Measurements from ENCODE around the gene FBN2.

The FBN2 gene

DNA sequence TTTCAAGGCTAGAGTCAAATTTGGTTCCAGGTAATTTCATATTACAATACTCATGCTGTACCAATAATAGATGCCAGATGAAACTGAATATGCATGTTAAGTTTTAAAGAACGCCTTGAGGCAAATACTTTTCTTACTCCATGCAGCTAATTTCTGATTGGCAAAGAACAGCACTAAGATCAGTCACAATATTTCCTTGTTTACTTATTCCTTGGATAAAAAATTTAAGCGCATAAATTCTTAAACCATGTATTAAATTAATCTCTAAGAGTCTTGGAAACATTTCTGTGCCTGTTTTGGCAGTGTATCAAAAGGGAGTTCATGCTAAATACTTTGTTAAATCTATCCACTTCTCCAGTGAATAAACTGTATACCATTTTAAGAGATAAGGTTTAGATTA is 281.0 kb downstream of the FBN2 start:
- TF ChIP-seq TAF1 (IDR thresholded peaks at IDR 0.05; ENCODE audit: low read depth): no peak

DNA sequence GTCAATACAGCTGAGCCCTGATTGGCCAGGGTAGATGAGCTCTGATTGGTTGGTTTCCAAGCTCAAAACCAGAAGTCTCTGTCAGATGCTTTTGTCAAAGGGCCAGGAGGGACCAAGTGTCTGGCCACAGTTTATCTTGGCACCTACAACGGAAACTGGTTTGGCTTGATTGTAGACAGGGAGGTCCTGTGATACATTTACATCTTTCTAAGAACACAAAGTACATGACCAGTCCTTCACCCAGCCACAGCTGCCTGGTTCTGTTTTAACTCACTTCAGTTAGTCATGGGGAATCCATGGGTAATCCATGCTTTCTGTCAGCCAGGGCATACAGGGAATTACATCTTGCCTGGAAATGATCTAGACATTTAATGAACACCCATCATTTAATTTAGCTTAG is 283.3 kb downstream of the FBN2 start:
- TF ChIP-seq ZBTB7A (IDR thresholded peaks at IDR 0.05; ENCODE audit: low read depth) (no peak), RAD21 (IDR thresholded peaks at IDR 0.05; ENCODE audit: low read depth) (no peak), CEBPB (IDR thresholded peaks at IDR 0.05) (no peak), TEAD4 (IDR thresholded peaks at IDR 0.05) (no peak), EP300 (IDR thresholded peaks at IDR 0.05; ENCODE audit: borderline replicate concordance) (no peak)
- TF ChIP-seq, protein P1, sequence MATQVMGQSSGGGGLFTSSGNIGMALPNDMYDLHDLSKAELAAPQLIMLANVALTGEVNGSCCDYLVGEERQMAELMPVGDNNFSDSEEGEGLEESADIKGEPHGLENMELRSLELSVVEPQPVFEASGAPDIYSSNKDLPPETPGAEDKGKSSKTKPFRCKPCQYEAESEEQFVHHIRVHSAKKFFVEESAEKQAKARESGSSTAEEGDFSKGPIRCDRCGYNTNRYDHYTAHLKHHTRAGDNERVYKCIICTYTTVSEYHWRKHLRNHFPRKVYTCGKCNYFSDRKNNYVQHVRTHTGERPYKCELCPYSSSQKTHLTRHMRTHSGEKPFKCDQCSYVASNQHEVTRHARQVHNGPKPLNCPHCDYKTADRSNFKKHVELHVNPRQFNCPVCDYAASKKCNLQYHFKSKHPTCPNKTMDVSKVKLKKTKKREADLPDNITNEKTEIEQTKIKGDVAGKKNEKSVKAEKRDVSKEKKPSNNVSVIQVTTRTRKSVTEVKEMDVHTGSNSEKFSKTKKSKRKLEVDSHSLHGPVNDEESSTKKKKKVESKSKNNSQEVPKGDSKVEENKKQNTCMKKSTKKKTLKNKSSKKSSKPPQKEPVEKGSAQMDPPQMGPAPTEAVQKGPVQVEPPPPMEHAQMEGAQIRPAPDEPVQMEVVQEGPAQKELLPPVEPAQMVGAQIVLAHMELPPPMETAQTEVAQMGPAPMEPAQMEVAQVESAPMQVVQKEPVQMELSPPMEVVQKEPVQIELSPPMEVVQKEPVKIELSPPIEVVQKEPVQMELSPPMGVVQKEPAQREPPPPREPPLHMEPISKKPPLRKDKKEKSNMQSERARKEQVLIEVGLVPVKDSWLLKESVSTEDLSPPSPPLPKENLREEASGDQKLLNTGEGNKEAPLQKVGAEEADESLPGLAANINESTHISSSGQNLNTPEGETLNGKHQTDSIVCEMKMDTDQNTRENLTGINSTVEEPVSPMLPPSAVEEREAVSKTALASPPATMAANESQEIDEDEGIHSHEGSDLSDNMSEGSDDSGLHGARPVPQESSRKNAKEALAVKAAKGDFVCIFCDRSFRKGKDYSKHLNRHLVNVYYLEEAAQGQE (IDR thresholded peaks at IDR 0.05; ENCODE audit: low read depth): no peak
- TF ChIP-seq, protein P2, sequence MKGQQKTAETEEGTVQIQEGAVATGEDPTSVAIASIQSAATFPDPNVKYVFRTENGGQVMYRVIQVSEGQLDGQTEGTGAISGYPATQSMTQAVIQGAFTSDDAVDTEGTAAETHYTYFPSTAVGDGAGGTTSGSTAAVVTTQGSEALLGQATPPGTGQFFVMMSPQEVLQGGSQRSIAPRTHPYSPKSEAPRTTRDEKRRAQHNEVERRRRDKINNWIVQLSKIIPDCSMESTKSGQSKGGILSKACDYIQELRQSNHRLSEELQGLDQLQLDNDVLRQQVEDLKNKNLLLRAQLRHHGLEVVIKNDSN (IDR thresholded peaks at IDR 0.05): no peak

DNA sequence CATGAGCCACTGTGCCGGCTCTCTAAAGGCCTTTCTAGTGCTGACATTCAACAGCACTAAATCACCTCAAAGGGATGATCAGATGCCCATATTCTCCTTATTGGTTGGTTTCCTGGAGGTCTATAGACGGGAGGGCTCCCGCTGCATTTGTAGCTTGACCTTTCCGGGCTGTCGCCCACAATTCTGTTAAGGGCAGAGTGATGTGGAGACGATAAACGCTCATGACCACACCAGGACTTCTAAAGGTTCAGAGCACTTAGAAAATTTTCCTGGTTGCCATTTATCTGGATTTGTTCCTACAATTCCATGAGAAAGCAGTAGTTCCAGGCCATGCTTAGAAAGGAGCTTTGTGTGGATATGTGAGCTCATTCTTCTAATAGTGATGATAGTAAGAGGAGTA is 284.2 kb downstream of the FBN2 start:
- TF ChIP-seq CEBPB (IDR thresholded peaks at IDR 0.05) (no peak), EGR1 (IDR thresholded peaks at IDR 0.05) (no peak), ZBTB7A (IDR thresholded peaks at IDR 0.05; ENCODE audit: low read depth) (no peak), TAF1 (IDR thresholded peaks at IDR 0.05; ENCODE audit: low read depth) (no peak)

DNA sequence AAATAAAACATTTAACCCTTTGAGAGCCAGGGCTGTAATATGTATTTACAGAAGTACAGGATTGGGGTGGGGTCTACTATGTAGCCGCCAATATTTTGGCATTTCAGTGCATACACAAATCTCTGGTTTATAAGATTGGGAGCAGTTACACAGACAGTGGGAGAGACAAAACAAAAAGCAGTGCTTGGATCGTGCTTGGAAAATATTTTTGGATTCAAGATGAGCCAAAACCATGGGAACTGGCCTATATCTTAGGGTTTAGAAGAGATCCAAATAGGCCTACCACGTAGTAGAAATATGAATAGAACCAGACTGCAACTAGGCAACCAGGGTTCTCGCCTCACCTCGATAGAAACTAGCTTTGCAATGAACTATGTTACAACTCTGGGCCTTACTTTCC is 284.9 kb downstream of the FBN2 start:
- TF ChIP-seq CREB1 (IDR thresholded peaks at IDR 0.05; ENCODE audit: low read depth) (no peak), RAD21 (IDR thresholded peaks at IDR 0.05; ENCODE audit: low read depth) (no peak), EGR1 (IDR thresholded peaks at IDR 0.05) (no peak), FOXM1 (IDR thresholded peaks at IDR 0.05; ENCODE audit: borderline replicate concordance, low read depth) (no peak), TEAD4 (IDR thresholded peaks at IDR 0.05) (no peak), CEBPB (IDR thresholded peaks at IDR 0.05) (no peak)
- TF ChIP-seq, protein P2 (IDR thresholded peaks at IDR 0.05): no peak

DNA sequence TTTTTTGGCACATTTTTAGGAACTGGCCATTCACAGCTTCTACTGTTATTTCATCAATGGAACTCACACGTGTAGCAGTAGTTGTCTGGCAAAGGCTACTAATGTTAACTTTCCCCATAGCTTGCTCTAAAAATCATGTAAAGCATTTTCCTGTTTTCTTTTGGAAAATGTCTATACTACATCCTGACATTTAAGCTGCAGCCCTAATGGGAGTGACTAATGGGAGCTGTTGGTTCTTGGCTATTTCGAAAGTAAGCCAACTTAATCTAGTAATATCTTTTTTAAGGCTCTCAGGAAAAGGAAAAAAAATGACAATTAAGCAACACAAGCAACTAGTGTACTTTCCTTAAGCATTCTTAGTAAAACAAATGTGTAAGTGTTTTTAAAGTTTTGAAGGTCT is 285.3 kb downstream of the FBN2 start:
- no peak for TF ChIP-seq YY1 (IDR thresholded peaks at IDR 0.05; ENCODE audit: low read depth)
- no peak for TF ChIP-seq TEAD4 (IDR thresholded peaks at IDR 0.05)
- no peak for TF ChIP-seq FOXM1 (IDR thresholded peaks at IDR 0.05; ENCODE audit: borderline replicate concordance, low read depth)
- TF ChIP-seq, protein P3, sequence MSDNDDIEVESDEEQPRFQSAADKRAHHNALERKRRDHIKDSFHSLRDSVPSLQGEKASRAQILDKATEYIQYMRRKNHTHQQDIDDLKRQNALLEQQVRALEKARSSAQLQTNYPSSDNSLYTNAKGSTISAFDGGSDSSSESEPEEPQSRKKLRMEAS (IDR thresholded peaks at IDR 0.05): no peak
- TF ChIP-seq, protein P2 (IDR thresholded peaks at IDR 0.05): no peak
- no peak for TF ChIP-seq EP300 (IDR thresholded peaks at IDR 0.05; ENCODE audit: borderline replicate concordance)
- no peak for TF ChIP-seq RAD21 (IDR thresholded peaks at IDR 0.05; ENCODE audit: low read depth)
- TF ChIP-seq CREB1 (IDR thresholded peaks at IDR 0.05; ENCODE audit: low read depth): no peak
- no peak for TF ChIP-seq TAF1 (IDR thresholded peaks at IDR 0.05; ENCODE audit: low read depth)
- TF ChIP-seq CEBPB (IDR thresholded peaks at IDR 0.05): no peak
- TF ChIP-seq, protein P1 (IDR thresholded peaks at IDR 0.05; ENCODE audit: low read depth): no peak
- no peak for TF ChIP-seq TCF12 (IDR thresholded peaks at IDR 0.05; ENCODE audit: low read depth)
- TF ChIP-seq NFIC (IDR thresholded peaks at IDR 0.05): no peak
- TF ChIP-seq EGR1 (IDR thresholded peaks at IDR 0.05): no peak

DNA sequence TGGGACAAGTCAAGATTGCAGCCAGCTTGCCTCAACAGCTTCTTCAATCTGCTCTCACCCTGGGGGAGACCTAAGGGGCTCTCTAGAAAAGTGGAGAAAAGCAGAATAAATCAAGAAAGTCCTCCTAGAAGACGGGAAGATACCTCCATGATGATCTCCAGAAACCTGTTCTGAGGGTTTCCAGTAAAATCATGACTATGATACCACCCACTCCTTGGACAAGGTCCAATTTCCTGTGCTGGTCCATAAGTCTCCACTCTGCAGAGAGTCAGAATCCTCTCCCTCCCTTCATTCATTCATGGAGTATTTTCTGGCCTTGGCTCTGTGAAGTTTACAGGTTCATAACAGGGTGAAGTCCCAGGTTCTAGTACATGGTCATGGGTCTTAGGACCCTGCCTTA is 285.8 kb downstream of the FBN2 start:
- TF ChIP-seq, protein P1 (IDR thresholded peaks at IDR 0.05; ENCODE audit: low read depth): no peak
- TF ChIP-seq, protein P3 (IDR thresholded peaks at IDR 0.05): no peak
- TF ChIP-seq CEBPB (IDR thresholded peaks at IDR 0.05): no peak
- TF ChIP-seq TEAD4 (IDR thresholded peaks at IDR 0.05): no peak
- TF ChIP-seq TCF12 (IDR thresholded peaks at IDR 0.05; ENCODE audit: low read depth): no peak
- TF ChIP-seq ZBTB7A (IDR thresholded peaks at IDR 0.05; ENCODE audit: low read depth): no peak
- TF ChIP-seq YY1 (IDR thresholded peaks at IDR 0.05; ENCODE audit: low read depth): no peak
- TF ChIP-seq NFIC (IDR thresholded peaks at IDR 0.05): no peak
- TF ChIP-seq EP300 (IDR thresholded peaks at IDR 0.05; ENCODE audit: borderline replicate concordance): no peak
- no peak for TF ChIP-seq CREB1 (IDR thresholded peaks at IDR 0.05; ENCODE audit: low read depth)
- TF ChIP-seq FOXM1 (IDR thresholded peaks at IDR 0.05; ENCODE audit: borderline replicate concordance, low read depth): no peak
- TF ChIP-seq RAD21 (IDR thresholded peaks at IDR 0.05; ENCODE audit: low read depth): no peak
- TF ChIP-seq, protein P2 (IDR thresholded peaks at IDR 0.05): no peak
- TF ChIP-seq EGR1 (IDR thresholded peaks at IDR 0.05): no peak
- TF ChIP-seq TAF1 (IDR thresholded peaks at IDR 0.05; ENCODE audit: low read depth): no peak
